Astrocyte (in vitro differentiated cells and primary cell): Measurements from ENCODE around the gene MMD.

Experiments used
- CTCF ChIP-seq: IDR thresholded peaks from 2 replicates; pipeline ENCODE4 v1.5.1; 2011; ENCODE audit warnings: low read depth, mild to moderate bottlenecking, inconsistent platforms, low read length, moderate library complexity; ENCODE audit not compliant: insufficient read depth
- EZH2 ChIP-seq: IDR thresholded peaks from 2 replicates; pipeline ENCODE4 v1.6.1; 2012; ENCODE audit warnings: mild to moderate bottlenecking, low read length, inconsistent platforms; ENCODE audit not compliant: insufficient read depth

DNA sequence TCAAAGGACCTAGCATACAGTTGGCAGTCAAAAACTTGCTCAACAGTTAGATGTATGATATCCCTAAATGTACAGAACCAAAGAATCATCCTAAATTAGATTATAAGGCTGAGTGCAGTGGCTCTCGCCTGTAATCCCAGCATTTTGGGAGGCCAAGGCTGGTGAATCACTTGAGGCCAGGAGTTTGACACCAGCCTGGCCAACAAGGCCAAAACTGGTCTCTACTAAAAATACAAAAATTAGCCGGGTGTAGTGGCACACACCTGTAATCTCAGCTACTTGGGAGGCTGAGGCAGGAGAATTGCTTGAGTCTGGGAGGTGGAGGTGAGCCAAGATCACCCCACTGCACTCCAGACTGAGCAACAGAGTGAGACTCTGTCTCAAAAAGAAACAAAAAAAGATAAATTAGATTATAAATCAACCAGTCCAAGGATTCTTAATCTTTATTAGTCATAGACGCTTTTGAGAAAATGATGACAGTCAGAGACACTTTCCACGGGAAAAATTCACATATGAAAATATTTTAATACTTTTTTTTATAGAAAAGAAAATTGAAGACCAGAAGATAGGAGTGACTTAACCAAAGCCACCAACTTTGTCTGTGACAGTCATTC lies 77.6 kb downstream of the MMD start:
- TF ChIP-seq CTCF (no peak), EZH2 (no peak)
